Neural progenitor cell (in vitro differentiated cells): ENCODE measurements around the gene ZSCAN9.

ENCODE experiments used
- EZH2phosphoT487 ChIP-seq: fragments of 200-600 bp; sonication (generic); IDR thresholded peaks from 2 replicates; pipeline ENCODE4 v1.6.1; 2017; ENCODE audit warnings: antibody characterized with exemption
- TF ChIP-seq, protein P1 (sequence below): fragments of 200-600 bp; sonication (generic); IDR thresholded peaks from 2 replicates; pipeline ENCODE4 v1.5.1; 2017; ENCODE audit warnings: antibody characterized with exemption, mild to moderate bottlenecking

DNA sequence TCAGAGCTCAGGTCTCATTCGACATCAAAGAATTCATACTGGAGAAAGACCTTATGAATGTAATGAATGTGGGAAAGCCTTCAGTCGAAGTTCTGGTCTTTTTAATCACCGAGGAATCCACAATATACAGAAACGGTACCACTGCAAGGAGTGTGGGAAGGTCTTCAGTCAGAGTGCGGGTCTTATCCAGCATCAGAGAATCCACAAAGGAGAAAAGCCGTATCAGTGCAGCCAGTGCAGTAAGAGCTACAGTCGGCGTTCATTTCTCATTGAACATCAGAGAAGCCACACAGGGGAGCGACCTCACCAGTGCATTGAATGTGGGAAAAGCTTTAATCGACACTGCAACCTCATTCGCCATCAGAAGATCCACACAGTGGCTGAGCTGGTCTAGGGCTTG, 7.7 kb downstream of the ZSCAN9 start:
- TF ChIP-seq, protein P1, sequence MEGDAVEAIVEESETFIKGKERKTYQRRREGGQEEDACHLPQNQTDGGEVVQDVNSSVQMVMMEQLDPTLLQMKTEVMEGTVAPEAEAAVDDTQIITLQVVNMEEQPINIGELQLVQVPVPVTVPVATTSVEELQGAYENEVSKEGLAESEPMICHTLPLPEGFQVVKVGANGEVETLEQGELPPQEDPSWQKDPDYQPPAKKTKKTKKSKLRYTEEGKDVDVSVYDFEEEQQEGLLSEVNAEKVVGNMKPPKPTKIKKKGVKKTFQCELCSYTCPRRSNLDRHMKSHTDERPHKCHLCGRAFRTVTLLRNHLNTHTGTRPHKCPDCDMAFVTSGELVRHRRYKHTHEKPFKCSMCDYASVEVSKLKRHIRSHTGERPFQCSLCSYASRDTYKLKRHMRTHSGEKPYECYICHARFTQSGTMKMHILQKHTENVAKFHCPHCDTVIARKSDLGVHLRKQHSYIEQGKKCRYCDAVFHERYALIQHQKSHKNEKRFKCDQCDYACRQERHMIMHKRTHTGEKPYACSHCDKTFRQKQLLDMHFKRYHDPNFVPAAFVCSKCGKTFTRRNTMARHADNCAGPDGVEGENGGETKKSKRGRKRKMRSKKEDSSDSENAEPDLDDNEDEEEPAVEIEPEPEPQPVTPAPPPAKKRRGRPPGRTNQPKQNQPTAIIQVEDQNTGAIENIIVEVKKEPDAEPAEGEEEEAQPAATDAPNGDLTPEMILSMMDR: no peak
- TF ChIP-seq EZH2phosphoT487: no peak
